ENCODE data around the gene PRMT7.

DNA sequence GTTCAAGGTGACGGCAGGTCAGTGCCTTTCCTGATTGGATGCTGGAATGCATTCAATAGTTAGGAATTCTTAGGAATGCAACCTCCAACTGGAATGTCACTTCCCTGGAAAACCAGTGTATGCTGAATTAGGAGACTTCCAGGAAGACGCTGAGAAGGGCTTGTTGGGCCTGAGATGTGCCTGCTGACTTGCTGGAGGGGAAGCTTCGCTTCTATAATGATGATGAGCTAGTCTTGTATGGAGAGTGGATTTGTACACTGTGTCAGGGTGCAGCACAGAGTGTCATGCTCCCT lies 91.9 kb downstream of the PRMT7 start:
- TF ChIP-seq, protein P1, sequence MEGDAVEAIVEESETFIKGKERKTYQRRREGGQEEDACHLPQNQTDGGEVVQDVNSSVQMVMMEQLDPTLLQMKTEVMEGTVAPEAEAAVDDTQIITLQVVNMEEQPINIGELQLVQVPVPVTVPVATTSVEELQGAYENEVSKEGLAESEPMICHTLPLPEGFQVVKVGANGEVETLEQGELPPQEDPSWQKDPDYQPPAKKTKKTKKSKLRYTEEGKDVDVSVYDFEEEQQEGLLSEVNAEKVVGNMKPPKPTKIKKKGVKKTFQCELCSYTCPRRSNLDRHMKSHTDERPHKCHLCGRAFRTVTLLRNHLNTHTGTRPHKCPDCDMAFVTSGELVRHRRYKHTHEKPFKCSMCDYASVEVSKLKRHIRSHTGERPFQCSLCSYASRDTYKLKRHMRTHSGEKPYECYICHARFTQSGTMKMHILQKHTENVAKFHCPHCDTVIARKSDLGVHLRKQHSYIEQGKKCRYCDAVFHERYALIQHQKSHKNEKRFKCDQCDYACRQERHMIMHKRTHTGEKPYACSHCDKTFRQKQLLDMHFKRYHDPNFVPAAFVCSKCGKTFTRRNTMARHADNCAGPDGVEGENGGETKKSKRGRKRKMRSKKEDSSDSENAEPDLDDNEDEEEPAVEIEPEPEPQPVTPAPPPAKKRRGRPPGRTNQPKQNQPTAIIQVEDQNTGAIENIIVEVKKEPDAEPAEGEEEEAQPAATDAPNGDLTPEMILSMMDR (IDR thresholded peaks at IDR 0.05) = no peak
- TF ChIP-seq EP300 (IDR thresholded peaks at IDR 0.05) (no peak), POLR2A (IDR thresholded peaks at IDR 0.05) (no peak)

Measured in gastroesophageal sphincter (tissue), 3 donors.